Measurements from ENCODE around the gene CTH. TPM values are rescaled to one million over a fixed set of nuclear protein-coding genes. Genes with fewer than 3 reads are reported as not detected.
"Not testable (repeated sequence)": the region's sequence is repeated elsewhere in the genome, so short reads cannot be mapped to it uniquely, and the experiment has no call there.

CTH gene
- total RNA-seq, 1 donor from 2014 or later = 12.4 TPM

DNA sequence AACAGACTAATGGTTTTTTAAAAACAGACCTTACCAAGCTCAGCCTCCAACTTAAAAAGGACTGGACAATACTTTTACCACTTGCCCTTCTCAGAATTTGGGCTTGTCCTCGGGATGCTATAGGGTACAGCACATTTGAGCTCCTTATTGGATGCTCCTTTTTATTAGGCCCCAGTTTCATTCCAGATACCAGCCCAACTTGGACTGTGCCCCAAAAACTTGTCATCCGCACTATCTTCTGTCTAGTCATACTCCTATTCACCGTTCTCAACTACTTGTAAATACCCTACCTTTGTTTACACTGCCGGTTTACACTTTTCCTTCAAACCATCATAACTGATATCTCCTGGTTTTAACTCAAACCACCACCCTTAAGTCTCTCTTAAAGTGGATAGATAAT, 38.6 kb upstream of the CTH start:
- H3K36me3 Mint-ChIP-seq (ENCODE audit: low read depth) = peaks cover 4% of the 10 kb centered on the region
- H3K27ac Mint-ChIP-seq (ENCODE audit: unreplicated experiment) = no peak overlapping the region
- H3K27me3 Mint-ChIP-seq (ENCODE audit: low read depth) = no peaks in the 10 kb centered on the region
- H3K4me3 Mint-ChIP-seq = no peak overlapping the region
- DNase-seq (ENCODE audit: low read depth, low spot score) = no peak
- H3K4me1 Mint-ChIP-seq = no peaks in the 10 kb centered on the region
- no peak for TF ChIP-seq CTCF (conservative IDR thresholded peaks at IDR 0.05)
- no peaks in the 10 kb centered on the region for H3K9me3 Mint-ChIP-seq

- H3K4me1 Mint-ChIP-seq; H3K4me3 Mint-ChIP-seq; DNase-seq (ENCODE audit: low read depth, low spot score); H3K9me3 Mint-ChIP-seq; H3K36me3 Mint-ChIP-seq (ENCODE audit: low read depth); H3K27me3 Mint-ChIP-seq (ENCODE audit: low read depth); H3K27ac Mint-ChIP-seq (ENCODE audit: unreplicated experiment): not testable (repeated sequence)
Measured at GRCh38 chr1:70373580-70373979, 37.5 kb upstream of the CTH start.

- TF ChIP-seq CTCF (conservative IDR thresholded peaks at IDR 0.05) = no peak
- peaks cover 4% of the 10 kb centered on the region for H3K4me1 Mint-ChIP-seq
- H3K27me3 Mint-ChIP-seq (ENCODE audit: low read depth) = no peaks in the 10 kb centered on the region
- no peaks in the 10 kb centered on the region for H3K36me3 Mint-ChIP-seq (ENCODE audit: low read depth)
- no peak for DNase-seq (ENCODE audit: low read depth, low spot score)
- H3K27ac Mint-ChIP-seq (ENCODE audit: unreplicated experiment) = no peak overlapping the region
- no peak overlapping the region for H3K4me3 Mint-ChIP-seq
- H3K9me3 Mint-ChIP-seq = no peaks in the 10 kb centered on the region
Measured at GRCh38 chr1:70376196-70376595, 34.9 kb upstream of the CTH start.

DNA sequence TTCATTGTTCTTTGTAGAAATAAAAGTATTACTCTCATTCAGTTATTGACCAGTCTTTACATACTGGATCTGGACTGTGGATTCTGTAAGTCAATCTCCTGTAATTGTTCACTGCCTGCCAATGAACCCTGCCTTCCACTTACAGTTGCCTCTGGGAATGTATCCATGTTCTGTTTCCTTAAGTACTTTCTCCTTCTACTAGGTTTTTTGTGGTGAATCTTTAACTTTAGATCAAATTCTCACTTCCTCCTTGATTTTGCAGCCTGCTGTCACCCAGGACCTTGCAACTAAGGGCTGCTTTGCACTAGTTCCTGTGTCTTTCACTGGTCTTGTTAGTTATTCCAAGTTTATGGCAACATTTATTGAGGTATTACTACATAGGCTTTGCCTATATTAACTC, 28.4 kb upstream of the CTH start:
- H3K4me1 Mint-ChIP-seq = peaks cover 4% of the 10 kb centered on the region
- TF ChIP-seq CTCF (conservative IDR thresholded peaks at IDR 0.05) = no peak

DNA sequence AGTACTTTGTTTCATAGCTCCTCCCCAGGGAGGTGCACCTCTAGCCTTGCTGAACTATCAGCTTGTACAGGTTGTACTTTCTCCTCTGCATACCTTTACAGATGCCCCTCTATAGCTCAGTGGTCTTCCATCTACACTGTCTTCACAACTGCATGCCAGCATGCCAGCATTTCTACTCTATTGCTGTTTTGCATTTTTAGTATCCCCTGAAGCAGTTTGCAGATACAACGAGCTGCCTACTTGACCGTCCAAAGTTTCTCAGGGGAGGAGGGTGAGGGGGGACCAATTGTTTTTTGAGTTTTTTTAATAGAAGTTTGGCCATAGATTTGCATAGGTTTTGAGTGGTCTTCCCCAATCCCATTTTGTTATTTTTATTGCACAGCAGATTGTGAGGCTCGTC, 27.6 kb upstream of the CTH start:
- Mint-ChIP-seq H3K27ac (ENCODE audit: unreplicated experiment) (no peak overlapping the region), H3K36me3 (ENCODE audit: low read depth) (no peaks in the 10 kb centered on the region), H3K27me3 (ENCODE audit: low read depth) (no peaks in the 10 kb centered on the region), H3K4me1 (peaks cover 4% of the 10 kb centered on the region), H3K9me3 (no peaks in the 10 kb centered on the region), H3K4me3 (no peak overlapping the region)
- no peak for TF ChIP-seq CTCF (conservative IDR thresholded peaks at IDR 0.05)
- DNase-seq (ENCODE audit: low read depth, low spot score) = no peak

More for the DNA sequence above, 28.4 kb upstream of the CTH start:
- Mint-ChIP-seq H3K36me3 (ENCODE audit: low read depth) (no peaks in the 10 kb centered on the region), H3K9me3 (no peaks in the 10 kb centered on the region), H3K27ac (ENCODE audit: unreplicated experiment) (no peak overlapping the region), H3K4me3 (no peak overlapping the region), H3K27me3 (ENCODE audit: low read depth) (no peaks in the 10 kb centered on the region)
- no peak for DNase-seq (ENCODE audit: low read depth, low spot score)

DNA sequence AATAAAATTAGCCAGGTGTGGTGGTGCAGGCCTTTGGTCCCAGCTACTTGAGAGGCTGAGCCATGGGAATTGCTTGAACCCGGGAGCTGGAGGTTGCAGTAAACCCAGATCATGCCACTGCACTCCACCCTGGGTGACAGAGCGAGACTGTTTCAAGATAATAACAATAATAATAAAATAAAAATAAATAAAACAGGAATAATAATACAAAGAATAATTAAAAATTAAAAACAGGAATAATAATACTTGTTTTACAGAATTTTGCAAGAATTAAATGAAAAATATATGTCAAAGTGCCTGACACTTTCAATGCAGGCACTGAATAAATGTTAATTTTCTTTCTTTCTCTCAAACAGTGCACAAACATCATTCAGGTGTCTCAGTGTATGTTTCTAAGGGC, 26.5 kb upstream of the CTH start:
- H3K9me3 Mint-ChIP-seq = no peaks in the 10 kb centered on the region
- H3K4me3 Mint-ChIP-seq = no peak overlapping the region
- no peaks in the 10 kb centered on the region for H3K4me1 Mint-ChIP-seq
- no peaks in the 10 kb centered on the region for H3K36me3 Mint-ChIP-seq (ENCODE audit: low read depth)
- no peak overlapping the region for H3K27ac Mint-ChIP-seq (ENCODE audit: unreplicated experiment)
- H3K27me3 Mint-ChIP-seq (ENCODE audit: low read depth) = no peaks in the 10 kb centered on the region
- TF ChIP-seq CTCF (conservative IDR thresholded peaks at IDR 0.05) = no peak
- DNase-seq (ENCODE audit: low read depth, low spot score) = no peak
